BLaER1 (cell line): ENCODE data around the gene UTF1.

Source experiments
- H3K27ac ChIP-seq: shearing (Covaris generic); formaldehyde crosslinking; 2 replicates; pipeline ENCODE4 v1.8.1; 2022
- H3K27me3 ChIP-seq: shearing (Covaris generic); formaldehyde crosslinking; 2 replicates; pipeline ENCODE4 v1.8.1; 2022
- H3K36me3 ChIP-seq: shearing (Covaris generic); formaldehyde crosslinking; 2 replicates; pipeline ENCODE4 v1.8.1; 2022
- H3K4me1 ChIP-seq: shearing (Covaris generic); formaldehyde crosslinking; 2 replicates; pipeline ENCODE4 v1.8.1; 2022
- H3K4me2 ChIP-seq: shearing (Covaris generic); formaldehyde crosslinking; 2 replicates; pipeline ENCODE4 v1.8.1; 2022
- H3K4me3 ChIP-seq: shearing (Covaris generic); formaldehyde crosslinking; 2 replicates; pipeline ENCODE4 v1.8.1; 2022
- H3K9ac ChIP-seq: shearing (Covaris generic); formaldehyde crosslinking; 2 replicates; pipeline ENCODE4 v1.8.1; 2022
- H3K9me3 ChIP-seq: shearing (Covaris generic); formaldehyde crosslinking; 2 replicates; pipeline ENCODE4 v1.8.1; 2022
- H4K20me1 ChIP-seq: shearing (Covaris generic); formaldehyde crosslinking; 2 replicates; pipeline ENCODE4 v1.8.1; 2022
- Cebpa-rat ChIP-seq: shearing (Covaris generic); IDR thresholded peaks from 2 replicates; pipeline ENCODE4 v1.8.1; 2022

The UTF1 gene

GRCh38 chr10:133230044-133230361 lies at the start of gene UTF1:
UTF1 (plus strand) TSS chr10:133230217; CDS start chr10:133230289, 72 bp downstream.
- Histone ChIP-seq H3K4me3 (peak within 1 kb of the TSS; percentile 53), H3K36me3 (no peaks in the 10 kb centered on the region), H3K4me1 (peaks cover 46% of the 10 kb centered on the region), H3K9ac (no peak within 1 kb of the TSS), H3K4me2 (peak within 1 kb of the TSS; percentile 73), H3K9me3 (no peaks in the 10 kb centered on the region; the same call in 1 of the 2 replicates), H4K20me1 (peaks cover 28% of the 10 kb centered on the region; the same call in 1 of the 2 replicates), H3K27ac (no peak within 1 kb of the TSS), H3K27me3 (peaks cover 95% of the 10 kb centered on the region)
- no peak for TF ChIP-seq Cebpa-rat

- Histone ChIP-seq H3K4me1 (peaks cover 88% of the 10 kb centered on the region), H3K27me3 (peaks cover 37% of the 10 kb centered on the region), H3K4me2 (0 out of 2 replicates have a peak overlapping the region, but pooled peaks have one; percentile 2), H4K20me1 (peaks cover 29% of the 10 kb centered on the region; the same call in 1 of the 2 replicates), H3K9ac (no peak overlapping the region), H3K27ac (no peak overlapping the region), H3K36me3 (no peaks in the 10 kb centered on the region), H3K4me3 (no peak overlapping the region), H3K9me3 (no peaks in the 10 kb centered on the region)
- no peak for TF ChIP-seq Cebpa-rat
These were observed 48.9 kb upstream of the UTF1 start for GRCh38 chr10:133180965-133181639.

- H3K4me1 ChIP-seq: peaks cover 93% of the 10 kb centered on the region
- no peak overlapping the region for H3K27ac ChIP-seq
- H3K9me3 ChIP-seq: no peaks in the 10 kb centered on the region
- peaks cover 32% of the 10 kb centered on the region; the same call in 1 of the 2 replicates for H4K20me1 ChIP-seq
- TF ChIP-seq Cebpa-rat: no peak
- no peaks in the 10 kb centered on the region for H3K36me3 ChIP-seq
- peaks cover 37% of the 10 kb centered on the region for H3K27me3 ChIP-seq
- H3K4me3 ChIP-seq: no peak overlapping the region
- H3K9ac ChIP-seq: no peak overlapping the region
- peak overlapping the region; percentile 82 for H3K4me2 ChIP-seq
These were observed 47.8 kb upstream of the UTF1 start for GRCh38 chr10:133182190-133182589.

- Histone ChIP-seq H3K9me3 (no peaks in the 10 kb centered on the region), H4K20me1 (peaks cover 34% of the 10 kb centered on the region; the same call in 1 of the 2 replicates), H3K27ac (no peak overlapping the region)
These were observed 47.0 kb upstream of the UTF1 start for GRCh38 chr10:133182791-133183645.

GRCh38 chr10:133183646-133184378 lies 46.2 kb upstream of the UTF1 start:
- Histone ChIP-seq H3K27me3 (peaks cover 27% of the 10 kb centered on the region), H4K20me1 (peaks cover 34% of the 10 kb centered on the region; the same call in 1 of the 2 replicates), H3K9ac (no peak overlapping the region), H3K27ac (no peak overlapping the region), H3K9me3 (no peaks in the 10 kb centered on the region), H3K36me3 (no peaks in the 10 kb centered on the region), H3K4me1 (peaks cover 94% of the 10 kb centered on the region), H3K4me2 (peak overlapping the region; percentile 82), H3K4me3 (no peak overlapping the region)
- TF ChIP-seq Cebpa-rat: no peak

More at GRCh38 chr10:133182791-133183645, 47.0 kb upstream of the UTF1 start:
- H3K4me3 ChIP-seq: no peak overlapping the region
- H3K36me3 ChIP-seq: no peaks in the 10 kb centered on the region
- peaks cover 35% of the 10 kb centered on the region for H3K27me3 ChIP-seq
- no peak for TF ChIP-seq Cebpa-rat
- no peak overlapping the region for H3K9ac ChIP-seq
- peak overlapping the region; percentile 82 for H3K4me2 ChIP-seq
- peaks cover 94% of the 10 kb centered on the region for H3K4me1 ChIP-seq

- Histone ChIP-seq H3K27ac (no peak overlapping the region), H3K9me3 (no peaks in the 10 kb centered on the region), H3K4me3 (no peak overlapping the region), H3K36me3 (no peaks in the 10 kb centered on the region), H3K4me1 (peaks cover 92% of the 10 kb centered on the region), H3K4me2 (peak overlapping the region; percentile 82), H3K9ac (no peak overlapping the region), H4K20me1 (peaks cover 41% of the 10 kb centered on the region; the same call in 1 of the 2 replicates), H3K27me3 (peaks cover 18% of the 10 kb centered on the region)
- no peak for TF ChIP-seq Cebpa-rat
These were observed 45.3 kb upstream of the UTF1 start for GRCh38 chr10:133184591-133185244.

GRCh38 chr10:133185421-133185820 lies 44.6 kb upstream of the UTF1 start:
- TF ChIP-seq Cebpa-rat: no peak
- Histone ChIP-seq H3K9me3 (no peaks in the 10 kb centered on the region), H3K4me2 (peak overlapping the region; percentile 82), H4K20me1 (peaks cover 34% of the 10 kb centered on the region; the same call in 1 of the 2 replicates), H3K4me3 (no peak overlapping the region), H3K27ac (no peak overlapping the region), H3K9ac (no peak overlapping the region), H3K36me3 (no peaks in the 10 kb centered on the region), H3K27me3 (peaks cover 17% of the 10 kb centered on the region; the same call in 1 of the 2 replicates), H3K4me1 (peaks cover 85% of the 10 kb centered on the region)

- Histone ChIP-seq H3K9me3 (no peaks in the 10 kb centered on the region), H3K4me2 (peak overlapping the region; percentile 100), H3K27me3 (peaks cover 14% of the 10 kb centered on the region; the same call in 1 of the 2 replicates), H3K9ac (peak overlapping the region; percentile 79), H3K4me1 (peaks cover 81% of the 10 kb centered on the region), H3K27ac (peak overlapping the region; percentile 90), H4K20me1 (peaks cover 30% of the 10 kb centered on the region; the same call in 1 of the 2 replicates), H3K36me3 (no peaks in the 10 kb centered on the region), H3K4me3 (peak overlapping the region; percentile 68)
- no peak for TF ChIP-seq Cebpa-rat
These were observed 44.1 kb upstream of the UTF1 start for GRCh38 chr10:133185916-133186315.
